HUES6 (cell line): ENCODE results near the gene PRKCE.

Source experiments
- H3K27ac ChIP-seq: 2 replicates; pipeline ENCODE4 v1.7.0; 2013; ENCODE audit warnings: low read depth, mild to moderate bottlenecking, low read length, inconsistent platforms
- H3K27me3 ChIP-seq: 2 replicates; pipeline ENCODE4 v1.6.1; 2013; ENCODE audit warnings: low read length; ENCODE audit not compliant: control insufficient read depth, insufficient read depth
- H3K36me3 ChIP-seq: 2 replicates; pipeline ENCODE4 v1.6.1; 2013; ENCODE audit warnings: low read length; ENCODE audit not compliant: control insufficient read depth, insufficient read depth
- H3K4me1 ChIP-seq: 2 replicates; pipeline ENCODE4 v1.6.1; 2013; ENCODE audit warnings: low read length; ENCODE audit not compliant: control insufficient read depth, insufficient read depth
- H3K4me3 ChIP-seq: 2 replicates; pipeline ENCODE4 v1.5.1; 2013; ENCODE audit warnings: low read depth, low read length
- H3K9ac ChIP-seq: one replicate; pipeline ENCODE4 v1.6.1; 2013; ENCODE audit warnings: mild to moderate bottlenecking, low read length
- H3K9me3 ChIP-seq: 2 replicates; pipeline ENCODE4 v1.6.1; 2013; ENCODE audit warnings: low read depth, low read length; ENCODE audit not compliant: control insufficient read depth, insufficient read depth

Gene PRKCE

DNA sequence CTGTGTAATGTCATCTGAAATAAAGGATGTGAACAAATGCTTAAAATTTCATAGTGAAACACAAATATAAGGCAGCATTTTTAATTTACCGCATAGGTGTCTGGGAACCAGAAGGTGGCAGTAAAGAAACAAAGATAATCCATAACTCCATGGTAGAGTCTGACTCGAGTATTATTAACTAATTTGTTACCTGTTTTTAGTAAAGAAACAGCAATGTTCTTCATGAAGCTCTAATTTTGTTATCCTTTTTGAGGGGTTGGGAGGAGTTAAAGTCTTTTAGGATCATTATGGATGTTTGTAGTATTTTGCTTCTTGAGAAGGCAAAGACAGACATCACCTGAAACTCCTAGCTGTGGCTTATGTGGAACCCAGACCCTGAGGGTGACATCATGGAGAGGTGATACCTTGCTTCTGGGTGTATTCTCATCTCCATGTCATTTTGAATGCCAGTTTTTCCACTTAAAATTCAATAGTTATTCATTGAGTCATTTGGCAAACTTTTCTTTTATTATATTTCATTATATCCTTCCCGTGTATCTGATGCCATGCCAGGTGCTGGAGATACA lies 359.5 kb downstream of the PRKCE start:
- Histone ChIP-seq H3K27me3 (no peaks in the 10 kb centered on the region), H3K9ac (no peak overlapping the region), H3K36me3 (no peaks in the 10 kb centered on the region), H3K27ac (no peak overlapping the region), H3K9me3 (no peaks in the 10 kb centered on the region), H3K4me3 (no peak overlapping the region), H3K4me1 (peaks cover 15% of the 10 kb centered on the region)

DNA sequence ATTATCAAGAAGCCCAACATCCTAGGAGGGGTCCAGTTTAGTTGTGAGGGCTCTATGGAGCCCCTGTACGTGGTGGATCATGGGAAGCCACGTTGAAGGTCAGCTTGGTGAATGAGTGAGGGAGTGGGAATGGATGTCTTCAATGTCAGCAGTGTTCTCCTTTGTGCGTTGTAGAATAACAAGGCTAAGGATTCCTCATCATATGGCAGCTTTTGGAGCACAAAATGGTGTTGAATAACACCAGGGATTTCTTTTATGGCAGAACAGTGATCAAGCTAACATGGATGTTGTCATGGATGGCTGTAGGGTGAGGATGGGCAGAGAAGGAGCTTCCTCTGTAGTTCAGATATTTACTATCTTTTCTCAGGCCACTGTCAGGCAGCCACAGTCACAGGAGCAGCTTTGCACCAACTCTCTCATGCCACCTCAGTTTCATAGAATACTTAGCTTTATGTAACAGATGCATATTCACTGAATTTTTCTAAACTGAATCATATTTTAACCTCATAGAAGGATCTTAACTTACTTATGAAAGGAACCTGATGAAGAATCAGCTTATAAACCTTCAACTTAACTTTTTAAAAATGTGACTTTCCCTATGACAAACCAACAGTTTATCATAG lies 361.3 kb downstream of the PRKCE start:
- H3K27me3 ChIP-seq, result no peaks in the 10 kb centered on the region
- no peak overlapping the region for H3K9ac ChIP-seq
- H3K9me3 ChIP-seq, result no peaks in the 10 kb centered on the region
- no peaks in the 10 kb centered on the region for H3K36me3 ChIP-seq
- H3K4me1 ChIP-seq, result peaks cover 20% of the 10 kb centered on the region
- H3K4me3 ChIP-seq, result no peak overlapping the region
- H3K27ac ChIP-seq, result no peak overlapping the region

DNA sequence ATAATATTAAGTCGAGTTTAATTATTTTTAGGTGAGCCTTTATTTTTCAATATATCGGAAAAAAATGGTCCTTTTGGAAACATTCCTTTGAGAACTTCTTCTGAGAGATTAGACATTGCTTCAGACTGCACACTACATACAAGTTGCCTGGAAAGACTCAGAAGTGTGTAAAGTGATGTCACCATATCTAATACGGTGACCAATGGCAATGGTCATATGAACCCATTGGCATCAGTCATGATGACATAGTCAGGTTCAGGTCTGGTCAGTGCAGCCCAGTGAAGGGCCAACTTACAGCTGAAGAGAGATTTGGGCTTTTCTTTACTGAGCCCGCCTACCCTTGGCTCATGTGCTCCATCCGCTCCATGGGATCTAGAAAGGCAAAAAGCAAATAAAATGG lies 362.3 kb downstream of the PRKCE start:
- Histone ChIP-seq H3K27ac (no peak overlapping the region), H3K27me3 (no peaks in the 10 kb centered on the region), H3K4me1 (peaks cover 20% of the 10 kb centered on the region), H3K9ac (no peak overlapping the region), H3K36me3 (no peaks in the 10 kb centered on the region), H3K9me3 (no peaks in the 10 kb centered on the region), H3K4me3 (no peak overlapping the region)

DNA sequence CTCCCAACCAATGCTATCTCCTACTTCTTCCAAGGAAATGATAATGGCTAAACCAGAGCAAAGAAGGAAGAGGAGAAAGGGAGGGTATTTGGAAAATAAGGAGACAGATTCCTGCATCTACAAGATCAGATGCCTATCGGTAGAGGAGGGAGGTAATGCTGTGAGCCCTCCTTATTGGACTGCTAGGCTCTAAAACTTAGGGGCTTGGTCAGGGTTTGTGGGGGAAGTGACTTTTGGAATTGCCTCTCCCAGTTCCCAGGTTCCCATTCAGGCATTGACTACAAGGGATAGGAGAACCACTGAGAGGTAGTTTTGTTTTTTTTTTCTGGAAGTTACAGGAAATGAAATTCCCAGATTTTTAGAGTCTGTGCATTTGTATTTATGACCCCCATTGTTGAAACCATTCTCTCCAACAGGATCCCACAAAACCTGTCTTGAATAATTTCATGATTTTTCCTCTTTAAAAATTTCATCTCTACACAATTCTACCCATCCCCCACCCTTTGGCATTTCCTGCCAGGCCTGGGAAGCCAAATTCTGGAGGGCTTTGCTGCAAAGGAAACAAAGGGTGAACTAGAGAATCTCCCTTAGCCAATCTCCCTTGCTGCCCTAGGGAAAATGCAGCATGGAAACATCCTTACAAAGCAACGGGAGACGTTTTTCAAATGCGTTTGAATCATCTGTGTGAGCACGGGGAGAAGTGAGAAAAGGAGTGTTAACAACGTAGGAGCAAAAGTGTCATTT lies 363.6 kb downstream of the PRKCE start:
- Histone ChIP-seq H3K9me3 (no peaks in the 10 kb centered on the region), H3K4me3 (no peak overlapping the region), H3K27ac (peak overlapping the region; percentile 80), H3K9ac (no peak overlapping the region), H3K27me3 (no peaks in the 10 kb centered on the region), H3K36me3 (no peaks in the 10 kb centered on the region), H3K4me1 (peaks cover 20% of the 10 kb centered on the region)

DNA sequence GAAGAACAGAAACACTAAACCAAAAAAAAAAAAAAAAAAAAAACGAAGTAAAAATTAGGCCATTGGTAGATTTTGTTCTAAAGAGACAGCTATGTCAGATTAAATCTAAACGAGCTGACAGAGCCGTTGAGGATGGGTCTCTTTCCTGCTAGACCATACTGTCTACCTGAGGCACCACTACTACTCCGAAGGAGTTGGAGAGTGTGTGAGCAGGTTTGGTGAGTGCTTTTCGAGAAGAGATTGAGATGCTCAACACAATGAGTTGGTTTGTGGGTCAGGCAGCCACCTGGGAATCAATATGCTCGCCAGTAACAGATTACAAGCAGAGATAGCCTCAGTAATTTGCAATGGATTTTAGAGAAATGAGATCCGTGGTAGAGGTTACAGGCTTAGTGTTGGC lies 364.2 kb downstream of the PRKCE start:
- Histone ChIP-seq H3K9me3 (no peaks in the 10 kb centered on the region), H3K4me3 (no peak overlapping the region; the same call in 1 of the 2 replicates), H3K36me3 (no peaks in the 10 kb centered on the region), H3K4me1 (peaks cover 20% of the 10 kb centered on the region), H3K27me3 (no peaks in the 10 kb centered on the region), H3K27ac (peak overlapping the region; percentile 80), H3K9ac (no peak overlapping the region)

DNA sequence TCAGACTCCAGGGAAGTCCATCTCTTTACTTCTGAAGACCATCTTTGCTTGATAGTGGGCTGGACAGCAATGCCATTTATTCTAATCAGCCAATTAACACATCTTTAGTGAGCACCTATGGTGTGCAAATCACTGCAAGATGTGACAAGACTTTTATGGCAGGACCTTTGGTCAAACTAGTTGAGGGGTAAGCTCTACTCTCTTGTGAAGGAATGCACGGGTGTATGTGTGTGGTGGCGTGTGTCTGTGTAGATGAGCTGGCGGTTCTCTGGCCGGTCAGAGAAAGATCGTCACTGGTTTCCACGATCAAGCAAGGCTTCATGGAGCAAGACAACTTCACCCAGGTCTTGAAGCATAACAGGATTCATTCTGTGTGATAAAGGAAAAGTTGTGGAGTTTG lies 364.6 kb downstream of the PRKCE start:
- Histone ChIP-seq H3K27ac (peak overlapping the region; percentile 80), H3K4me3 (no peak overlapping the region; the same call in 1 of the 2 replicates), H3K4me1 (peaks cover 20% of the 10 kb centered on the region), H3K36me3 (no peaks in the 10 kb centered on the region), H3K9me3 (no peaks in the 10 kb centered on the region), H3K9ac (no peak overlapping the region), H3K27me3 (no peaks in the 10 kb centered on the region)

DNA sequence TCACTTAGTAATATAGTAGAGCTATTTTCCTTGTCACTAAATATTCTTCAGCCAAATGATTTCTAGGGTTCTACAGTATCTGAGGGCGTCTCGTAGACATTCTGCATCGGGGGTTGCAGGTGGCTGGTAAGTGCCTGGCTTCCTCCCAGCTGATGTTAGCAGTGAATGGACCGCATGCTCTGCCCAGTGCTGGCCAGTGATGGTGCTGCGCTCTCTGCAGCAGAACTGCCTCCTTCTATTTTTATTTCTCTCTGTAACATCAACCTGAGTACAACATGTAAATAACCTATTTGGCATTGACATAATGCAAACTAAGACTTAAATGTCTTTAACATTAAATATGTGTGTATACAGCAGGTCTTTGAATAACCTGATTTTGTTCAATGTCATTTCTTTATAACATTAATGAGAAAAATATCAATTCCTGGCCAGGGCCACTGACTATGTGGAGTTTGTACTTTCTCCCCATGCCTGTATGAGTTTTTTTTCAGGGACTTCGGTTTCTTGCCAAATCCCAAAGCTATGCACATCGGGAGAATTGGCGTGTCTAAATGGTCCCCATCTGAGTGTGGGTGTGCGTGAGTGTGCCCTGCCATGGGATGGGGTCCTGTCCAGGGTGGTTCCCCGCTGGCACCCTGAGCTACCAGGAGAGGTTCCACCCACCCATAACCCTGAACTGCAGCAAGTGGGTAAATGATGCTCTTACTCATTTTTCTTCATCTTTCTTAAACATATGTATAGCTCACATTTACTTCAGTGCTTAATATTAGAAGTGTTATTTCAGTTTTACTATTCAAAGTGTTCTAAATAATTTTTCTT lies 367.5 kb downstream of the PRKCE start:
- H3K36me3 ChIP-seq, result no peaks in the 10 kb centered on the region
- no peak overlapping the region for H3K27ac ChIP-seq
- no peaks in the 10 kb centered on the region for H3K27me3 ChIP-seq
- H3K9me3 ChIP-seq, result no peaks in the 10 kb centered on the region
- H3K9ac ChIP-seq, result no peak overlapping the region
- H3K4me1 ChIP-seq, result peaks cover 20% of the 10 kb centered on the region
- H3K4me3 ChIP-seq, result no peak overlapping the region

DNA sequence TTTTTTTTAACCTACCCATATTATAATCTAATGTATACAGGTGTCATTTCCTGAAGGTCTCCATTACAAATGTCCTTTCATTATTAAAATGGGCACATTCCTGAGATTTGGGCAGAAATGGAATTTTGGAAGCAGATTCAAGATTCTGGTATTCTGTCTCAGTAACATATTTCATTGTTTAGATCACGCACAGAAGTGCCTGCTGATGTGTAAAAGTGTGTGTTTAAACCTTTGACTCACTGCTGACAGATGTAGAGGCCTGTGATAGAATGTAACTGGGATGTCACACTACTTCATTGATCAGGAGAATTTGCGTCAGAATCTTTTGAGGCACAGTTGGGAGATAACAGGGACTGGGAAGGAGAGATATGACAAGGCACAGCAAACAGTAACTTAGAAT lies 368.9 kb downstream of the PRKCE start:
- H3K4me3 ChIP-seq, result no peak overlapping the region
- no peaks in the 10 kb centered on the region for H3K9me3 ChIP-seq
- no peaks in the 10 kb centered on the region for H3K27me3 ChIP-seq
- no peak overlapping the region for H3K27ac ChIP-seq
- no peaks in the 10 kb centered on the region for H3K36me3 ChIP-seq
- H3K4me1 ChIP-seq, result peaks cover 11% of the 10 kb centered on the region
- no peak overlapping the region for H3K9ac ChIP-seq

DNA sequence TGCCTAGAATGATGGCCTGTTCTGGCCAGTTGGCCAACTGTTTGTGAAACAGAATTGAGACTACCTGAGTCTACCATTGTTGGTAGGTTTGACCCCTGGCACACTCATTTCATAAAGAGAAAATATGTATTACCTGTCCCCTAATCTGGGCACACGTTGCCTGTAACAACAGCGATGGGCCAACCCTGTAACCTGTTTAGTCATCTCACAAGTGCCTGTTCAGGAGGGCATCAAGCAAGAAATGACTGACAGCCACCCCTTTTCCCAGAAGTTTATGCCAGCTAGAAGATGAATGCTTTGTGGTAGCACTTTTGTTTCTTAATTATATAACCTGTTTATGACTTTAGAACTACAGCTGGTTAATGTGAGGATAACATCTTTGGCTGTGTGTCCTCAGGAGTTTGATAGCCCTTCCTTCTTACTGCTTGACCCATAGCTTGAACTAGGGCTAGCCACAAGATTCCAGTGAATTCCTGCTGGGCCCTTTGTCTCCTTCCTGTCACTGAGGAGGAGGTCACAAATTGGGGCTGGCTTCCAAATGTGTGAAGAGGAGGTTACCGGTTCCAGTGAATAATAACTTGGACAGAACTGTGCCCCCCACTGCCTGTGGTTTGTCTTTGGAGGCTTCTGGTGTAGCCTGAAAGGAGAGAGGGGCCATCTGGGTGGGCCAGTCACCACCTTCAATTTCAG lies 371.8 kb downstream of the PRKCE start:
- Histone ChIP-seq H3K36me3 (no peaks in the 10 kb centered on the region), H3K9me3 (no peaks in the 10 kb centered on the region), H3K27me3 (no peaks in the 10 kb centered on the region), H3K4me3 (no peak overlapping the region), H3K9ac (no peak overlapping the region), H3K27ac (no peak overlapping the region), H3K4me1 (no peaks in the 10 kb centered on the region)

DNA sequence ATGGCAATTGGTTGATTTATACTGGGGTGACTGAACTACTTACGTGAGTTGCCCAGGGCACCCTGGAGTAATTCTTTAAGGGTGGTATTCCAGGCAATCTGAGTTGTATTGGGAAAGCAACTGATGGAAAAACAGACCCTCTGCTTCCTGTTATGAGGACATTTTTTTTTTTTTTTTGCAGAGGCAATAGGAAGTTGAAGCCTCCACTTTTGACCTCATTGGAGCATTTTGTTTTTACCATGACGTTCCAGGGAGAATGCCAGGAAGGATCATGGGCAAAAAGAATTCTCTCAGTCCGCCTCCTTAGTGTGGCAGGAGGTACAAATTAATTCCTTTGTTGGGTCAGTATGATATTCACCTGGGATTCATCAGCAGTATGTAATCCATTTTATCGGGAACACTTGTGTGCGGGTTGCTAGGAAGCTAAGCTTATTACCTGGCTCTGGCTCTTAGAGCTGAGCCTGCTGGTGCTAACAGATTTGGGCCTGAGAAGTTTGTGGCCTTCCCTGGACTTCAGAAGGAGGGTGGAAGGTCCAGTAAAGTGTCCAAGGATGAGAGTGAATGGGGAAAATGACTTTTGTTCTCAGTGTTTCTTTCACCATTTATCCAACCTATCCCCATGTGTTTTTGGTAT lies 372.8 kb downstream of the PRKCE start:
- no peaks in the 10 kb centered on the region for H3K36me3 ChIP-seq
- no peaks in the 10 kb centered on the region for H3K4me1 ChIP-seq
- H3K4me3 ChIP-seq, result no peak overlapping the region
- H3K9me3 ChIP-seq, result no peaks in the 10 kb centered on the region
- H3K27me3 ChIP-seq, result no peaks in the 10 kb centered on the region
- H3K27ac ChIP-seq, result no peak overlapping the region
- no peak overlapping the region for H3K9ac ChIP-seq
